ENCODE data around the gene PLG. TPM values are rescaled to one million over a fixed set of nuclear protein-coding genes. Genes with fewer than 3 reads are reported as not detected.
"Not testable (repeated sequence)": the region's sequence is repeated elsewhere in the genome, so short reads cannot be mapped to it uniquely, and the experiment has no call there.

Gene PLG
- total RNA-seq (2014; rRNA removed; shearing (Covaris generic)) = not detected in 2 replicates

DNA sequence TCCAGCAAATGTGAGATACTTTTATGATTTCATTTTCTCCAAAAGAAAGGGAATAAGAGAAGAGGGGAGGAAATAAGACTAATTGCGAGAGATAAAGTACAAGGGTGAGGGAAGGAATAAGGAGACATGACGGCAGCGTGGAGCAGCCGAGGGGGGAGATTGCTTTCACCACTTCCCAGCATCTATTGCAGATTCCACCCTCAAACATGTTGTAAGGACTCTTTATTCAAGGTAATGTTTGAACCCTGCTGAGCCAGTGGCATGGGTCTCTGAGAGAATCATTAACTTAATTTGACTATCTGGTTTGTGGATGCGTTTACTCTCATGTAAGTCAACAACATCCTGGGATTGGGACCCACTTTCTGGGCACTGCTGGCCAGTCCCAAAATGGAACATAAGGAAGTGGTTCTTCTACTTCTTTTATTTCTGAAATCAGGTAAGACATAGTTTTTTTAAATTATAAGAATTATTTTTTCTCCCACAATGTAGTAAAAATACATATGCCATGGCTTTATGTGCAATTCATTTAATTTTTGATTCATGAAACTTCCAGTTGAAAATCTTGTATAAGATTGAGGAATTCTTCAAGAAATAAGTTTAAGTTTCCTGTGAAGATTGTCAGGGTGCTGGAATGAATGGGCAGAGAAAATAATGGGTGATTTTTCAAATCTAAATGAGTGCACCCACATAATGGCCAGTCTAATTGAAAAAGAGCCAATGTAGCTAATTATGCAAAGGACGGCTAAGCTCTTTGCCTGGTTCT, at the start of gene PLG:
Gene PLG (plus strand): TSS at position 327 of the 763 bp plus-strand sequence. CDS start 61 bp downstream, at position 388.
- not testable (repeated sequence) for DNase-seq; H3K4me3 ChIP-seq (ENCODE audit: insufficient read depth, low read depth, low read length); H3K27me3 ChIP-seq (ENCODE audit: control insufficient read depth, insufficient read depth, low read length); H3K36me3 ChIP-seq (replicated peaks; ENCODE audit: control insufficient read depth, insufficient read depth, low read length)

DNA sequence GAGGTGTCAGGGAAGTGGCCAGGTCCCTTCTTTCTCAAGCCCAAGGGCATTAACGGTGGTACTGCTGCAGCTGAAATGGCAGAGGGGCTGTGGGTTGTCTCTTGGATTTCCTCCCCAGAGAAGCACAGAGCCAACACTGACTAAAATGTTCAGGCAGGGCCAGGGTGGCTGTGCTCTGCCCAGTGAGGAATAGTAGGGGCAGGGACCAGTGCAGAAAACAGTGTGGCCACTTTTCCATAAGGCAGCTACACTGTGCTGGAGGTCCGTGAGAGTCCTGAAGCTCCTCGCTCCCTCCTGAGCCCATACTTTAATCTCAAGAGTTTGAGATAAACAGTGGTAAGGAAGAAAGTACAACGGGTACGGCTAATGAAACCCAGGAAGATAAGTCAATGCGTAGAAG, 42.5 kb upstream of the PLG start:
- DNase-seq = no peak
- Histone ChIP-seq H3K27me3 (ENCODE audit: control insufficient read depth, insufficient read depth, low read length) (no peaks in the 10 kb centered on the region), H3K36me3 (replicated peaks; ENCODE audit: control insufficient read depth, insufficient read depth, low read length) (no peaks in the 10 kb centered on the region), H3K4me3 (ENCODE audit: insufficient read depth, low read depth, low read length) (no peak overlapping the region)

DNA sequence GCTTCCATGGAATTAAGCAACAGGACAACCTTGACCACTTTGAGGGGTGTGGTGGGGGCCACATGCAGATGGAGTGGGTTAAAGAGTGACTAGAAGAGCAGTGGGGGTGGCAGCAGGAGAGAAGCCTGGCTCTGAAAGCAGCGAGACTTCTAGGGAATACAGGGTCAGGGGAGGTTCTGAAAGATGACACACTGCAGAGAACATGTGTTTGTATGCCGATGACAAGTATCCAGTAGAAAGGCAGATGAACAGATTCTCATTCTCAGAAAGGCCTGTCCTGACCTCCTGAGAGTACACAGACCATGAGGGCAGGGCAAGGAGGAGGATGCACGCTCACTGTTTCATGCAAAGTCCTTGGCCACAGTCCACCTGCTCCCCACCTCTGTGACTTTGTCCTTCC, 40.8 kb upstream of the PLG start:
- Histone ChIP-seq H3K36me3 (replicated peaks; ENCODE audit: control insufficient read depth, insufficient read depth, low read length) (no peaks in the 10 kb centered on the region), H3K4me3 (ENCODE audit: insufficient read depth, low read depth, low read length) (no peak overlapping the region)
- DNase-seq = no peak

DNA sequence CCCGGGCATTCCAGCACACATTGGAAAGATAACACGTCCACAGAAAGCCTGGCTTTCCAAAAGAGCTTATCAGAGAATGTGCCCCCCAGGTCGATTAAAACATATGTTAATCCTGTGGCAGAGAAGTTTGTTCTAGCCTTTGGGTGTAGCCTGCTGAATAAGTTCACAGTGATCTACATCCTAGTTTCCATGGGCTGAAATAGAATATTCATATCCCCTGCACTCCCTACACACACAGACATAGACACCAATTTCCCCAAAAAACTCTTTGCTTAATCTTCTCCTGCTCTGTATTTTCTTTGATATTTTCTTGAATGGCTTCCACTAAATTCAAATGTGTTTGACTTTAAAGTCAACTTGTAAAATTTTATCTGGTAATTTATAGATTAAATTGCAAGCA, 39.6 kb upstream of the PLG start:
- Histone ChIP-seq H3K27me3 (ENCODE audit: control insufficient read depth, insufficient read depth, low read length) (no peaks in the 10 kb centered on the region), H3K4me3 (ENCODE audit: insufficient read depth, low read depth, low read length) (no peak overlapping the region), H3K36me3 (replicated peaks; ENCODE audit: control insufficient read depth, insufficient read depth, low read length) (no peaks in the 10 kb centered on the region)
- DNase-seq = no peak

More for the DNA sequence above, 40.8 kb upstream of the PLG start:
- H3K27me3 ChIP-seq (ENCODE audit: control insufficient read depth, insufficient read depth, low read length) = no peaks in the 10 kb centered on the region

DNA sequence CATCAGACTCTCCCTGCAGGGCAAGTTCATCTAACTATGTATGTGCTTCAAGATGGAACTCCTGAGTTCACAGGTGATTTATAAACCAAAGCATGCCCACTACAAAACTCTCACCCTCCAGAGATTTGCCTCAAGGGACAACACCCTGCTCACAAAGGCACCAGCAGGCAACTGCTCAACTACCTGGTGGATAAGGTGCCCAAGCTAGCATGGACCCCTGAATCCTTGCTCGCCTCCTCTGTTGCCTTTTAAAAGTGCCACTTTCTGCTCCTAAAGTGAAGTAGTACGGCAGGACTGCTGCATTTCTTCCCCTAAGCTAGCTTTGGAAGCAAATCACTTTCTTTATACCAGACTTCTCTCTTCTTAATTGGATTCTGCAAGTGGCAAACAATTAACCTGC, 39.2 kb upstream of the PLG start:
- H3K4me3 ChIP-seq (ENCODE audit: insufficient read depth, low read depth, low read length) = no peak overlapping the region
- H3K27me3 ChIP-seq (ENCODE audit: control insufficient read depth, insufficient read depth, low read length) = peaks cover 2% of the 10 kb centered on the region; the same call in 1 of the 2 replicates
- H3K36me3 ChIP-seq (replicated peaks; ENCODE audit: control insufficient read depth, insufficient read depth, low read length) = no peaks in the 10 kb centered on the region
- DNase-seq = no peak

DNA sequence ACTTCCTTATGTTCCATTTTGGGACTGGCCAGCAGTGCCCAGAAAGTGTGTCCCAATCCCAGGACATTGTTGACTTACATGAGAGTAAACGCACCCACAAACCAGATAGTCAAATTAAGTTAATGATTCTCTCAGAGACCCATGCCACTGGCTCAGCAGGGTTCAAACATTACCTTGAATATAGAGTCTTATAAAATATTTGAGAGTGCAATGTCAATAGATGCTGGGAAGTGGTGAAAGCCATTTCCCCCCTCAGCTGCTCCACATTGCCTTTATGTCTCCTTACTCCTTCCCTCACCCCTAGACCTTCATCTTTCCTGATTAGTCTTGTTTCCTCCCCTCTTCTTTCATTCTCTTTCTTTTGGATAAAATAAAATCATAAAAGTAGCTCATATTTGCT, 37.8 kb upstream of the PLG start, which contains the start of gene LPA:
Gene LPA (minus strand): TSS at position 78 of the 400 bp plus-strand sequence. CDS start 61 bp downstream, at position 17.
- not testable (repeated sequence) for DNase-seq; H3K36me3 ChIP-seq (replicated peaks; ENCODE audit: control insufficient read depth, insufficient read depth, low read length); H3K27me3 ChIP-seq (ENCODE audit: control insufficient read depth, insufficient read depth, low read length); H3K4me3 ChIP-seq (ENCODE audit: insufficient read depth, low read depth, low read length)

DNA sequence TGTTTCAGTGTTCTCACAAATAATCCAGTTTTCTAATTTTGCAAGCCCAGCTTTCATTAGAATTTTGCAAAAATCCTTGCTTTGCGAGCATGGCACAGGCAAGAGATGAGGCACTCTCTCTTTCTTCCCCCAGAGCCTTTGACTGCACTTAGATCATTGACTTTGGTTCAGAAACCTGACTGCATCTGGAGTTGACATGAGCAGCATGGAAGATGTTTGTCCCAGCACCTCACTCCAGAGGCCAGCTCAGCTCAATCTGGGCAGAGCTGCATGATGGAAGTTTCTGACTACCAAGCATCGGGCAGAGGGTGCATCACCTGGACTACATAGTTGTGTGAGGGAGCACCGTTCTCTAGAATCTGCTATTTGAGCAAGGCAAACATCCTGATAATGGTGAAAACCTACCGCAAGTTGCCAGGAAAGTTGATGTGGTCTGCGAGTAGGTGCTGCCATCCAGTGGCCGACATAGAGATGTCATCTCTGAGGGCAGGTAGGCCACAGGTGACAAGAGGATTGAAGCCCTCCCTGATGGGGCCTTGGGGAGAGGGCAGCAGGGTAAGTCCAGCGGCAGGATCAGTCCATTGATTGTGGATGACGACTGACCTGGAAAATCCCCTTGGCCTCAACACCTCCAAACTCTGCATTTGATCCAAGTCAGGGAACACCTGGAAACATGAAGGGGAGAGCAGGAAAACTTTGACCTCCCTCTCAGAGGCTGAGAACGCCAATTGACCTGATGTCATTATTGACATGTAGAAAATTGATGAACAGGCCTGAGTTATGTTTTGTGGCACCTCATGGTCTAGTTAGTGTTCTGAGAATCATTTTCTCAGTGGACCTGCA, 34.2 kb upstream of the PLG start:
- Histone ChIP-seq H3K36me3 (replicated peaks; ENCODE audit: control insufficient read depth, insufficient read depth, low read length) (no peaks in the 10 kb centered on the region), H3K4me3 (ENCODE audit: insufficient read depth, low read depth, low read length) (no peak overlapping the region), H3K27me3 (ENCODE audit: control insufficient read depth, insufficient read depth, low read length) (peaks cover 2% of the 10 kb centered on the region; the same call in 1 of the 2 replicates)
- DNase-seq = peak; percentile 57

DNA sequence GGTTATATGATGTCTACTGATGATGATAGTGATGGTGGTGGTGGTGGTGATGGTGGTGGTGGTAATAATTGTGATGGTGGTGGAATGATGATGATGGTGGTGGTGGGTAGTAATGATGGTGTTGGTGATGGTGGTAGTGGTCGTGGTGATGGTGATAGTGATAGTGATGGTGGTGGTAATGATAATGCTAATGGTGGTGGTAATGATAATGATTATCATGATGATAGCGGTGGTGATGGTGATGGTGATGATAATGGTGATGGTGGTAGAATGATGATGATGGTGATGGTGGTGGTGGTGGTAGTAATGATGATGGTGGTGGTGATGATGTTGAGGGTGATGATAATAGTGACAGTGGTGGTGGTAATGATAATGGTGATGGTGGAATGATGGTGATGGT, 33.5 kb upstream of the PLG start:
- H3K36me3 ChIP-seq (replicated peaks; ENCODE audit: control insufficient read depth, insufficient read depth, low read length) = no peaks in the 10 kb centered on the region
- no peak for DNase-seq
- no peak overlapping the region for H3K4me3 ChIP-seq (ENCODE audit: insufficient read depth, low read depth, low read length)
- peaks cover 2% of the 10 kb centered on the region; the same call in 1 of the 2 replicates for H3K27me3 ChIP-seq (ENCODE audit: control insufficient read depth, insufficient read depth, low read length)

DNA sequence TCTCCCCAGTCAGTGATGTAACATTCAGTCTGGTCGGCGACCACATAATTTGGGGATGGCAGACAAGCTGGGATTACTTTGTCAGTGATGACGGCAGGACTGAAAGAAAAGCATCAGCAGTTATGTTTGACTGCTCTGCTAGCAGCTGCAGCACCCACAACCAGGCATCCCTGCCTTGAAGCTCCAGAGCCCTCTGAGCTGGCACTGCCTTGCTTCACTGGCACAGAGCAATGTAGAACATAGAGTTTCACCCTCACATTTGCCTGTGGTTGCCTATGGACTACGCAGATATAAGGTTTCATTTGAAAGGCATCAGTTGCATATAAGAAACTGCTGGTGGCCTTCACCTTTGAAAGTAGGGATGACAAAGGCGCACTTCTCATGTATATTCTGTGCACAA, 25.6 kb upstream of the PLG start:
- H3K27me3 ChIP-seq (ENCODE audit: control insufficient read depth, insufficient read depth, low read length); H3K4me3 ChIP-seq (ENCODE audit: insufficient read depth, low read depth, low read length); DNase-seq; H3K36me3 ChIP-seq (replicated peaks; ENCODE audit: control insufficient read depth, insufficient read depth, low read length): not testable (repeated sequence)

DNA sequence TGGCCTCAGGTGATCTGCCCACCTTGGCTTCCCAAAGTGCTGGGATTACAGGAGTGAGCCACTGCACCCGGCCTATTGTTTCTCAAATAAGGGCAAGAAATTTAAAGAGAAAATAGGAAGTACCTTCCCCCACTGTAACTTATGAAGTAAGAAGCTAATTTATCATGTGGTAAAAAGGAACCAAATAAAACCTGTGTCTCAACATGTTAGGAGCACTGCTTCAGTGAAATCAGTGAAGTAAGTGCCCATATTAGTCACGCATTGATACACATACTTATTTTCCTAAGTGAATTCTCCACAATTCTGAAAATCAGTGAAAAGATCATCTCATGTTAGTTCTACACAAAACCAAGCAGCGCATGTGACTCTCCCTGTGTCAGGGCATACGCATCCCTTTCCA, 23.8 kb upstream of the PLG start:
- Histone ChIP-seq H3K27me3 (ENCODE audit: control insufficient read depth, insufficient read depth, low read length) (peaks cover 10% of the 10 kb centered on the region; the same call in 1 of the 2 replicates), H3K36me3 (replicated peaks; ENCODE audit: control insufficient read depth, insufficient read depth, low read length) (no peaks in the 10 kb centered on the region), H3K4me3 (ENCODE audit: insufficient read depth, low read depth, low read length) (no peak overlapping the region)
- no peak for DNase-seq

DNA sequence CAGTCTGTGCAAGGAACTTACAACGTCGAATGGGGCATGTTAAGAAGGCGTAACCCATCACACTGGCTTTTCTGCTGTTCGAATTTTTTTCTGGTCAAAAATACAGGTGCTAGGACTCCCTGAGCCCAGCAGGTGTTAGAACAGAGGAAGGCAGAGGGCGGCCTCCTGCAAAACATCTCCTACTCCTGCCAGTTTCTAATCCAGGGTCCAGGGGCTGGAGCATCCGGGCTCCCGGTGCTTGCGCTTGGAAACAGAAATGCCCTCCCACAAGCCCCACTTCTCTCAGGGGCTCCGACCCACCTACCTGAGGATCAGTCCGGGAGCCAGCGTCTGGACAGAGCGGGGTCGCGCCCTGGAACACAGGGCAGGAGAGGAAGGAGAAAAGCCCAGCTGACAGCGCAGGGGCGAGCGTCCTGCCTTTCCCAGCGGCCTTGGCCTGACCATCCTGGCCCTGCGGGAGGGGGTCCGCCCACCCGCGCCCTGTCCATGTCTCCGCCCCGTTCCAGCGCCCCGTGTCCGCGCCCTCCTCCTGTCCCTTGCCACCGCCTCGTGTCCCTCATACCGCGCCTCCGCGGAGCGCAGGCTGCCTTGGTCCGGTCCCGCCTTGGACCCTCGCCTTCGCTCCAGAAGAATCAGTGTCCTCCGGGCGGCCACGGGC, 23.2 kb upstream of the PLG start:
- peak; percentile 71 for DNase-seq
- H3K36me3 ChIP-seq (replicated peaks; ENCODE audit: control insufficient read depth, insufficient read depth, low read length) = no peaks in the 10 kb centered on the region
- peak overlapping the region; percentile 24 for H3K4me3 ChIP-seq (ENCODE audit: insufficient read depth, low read depth, low read length)
- H3K27me3 ChIP-seq (ENCODE audit: control insufficient read depth, insufficient read depth, low read length) = peaks cover 10% of the 10 kb centered on the region; the same call in 1 of the 2 replicates

DNA sequence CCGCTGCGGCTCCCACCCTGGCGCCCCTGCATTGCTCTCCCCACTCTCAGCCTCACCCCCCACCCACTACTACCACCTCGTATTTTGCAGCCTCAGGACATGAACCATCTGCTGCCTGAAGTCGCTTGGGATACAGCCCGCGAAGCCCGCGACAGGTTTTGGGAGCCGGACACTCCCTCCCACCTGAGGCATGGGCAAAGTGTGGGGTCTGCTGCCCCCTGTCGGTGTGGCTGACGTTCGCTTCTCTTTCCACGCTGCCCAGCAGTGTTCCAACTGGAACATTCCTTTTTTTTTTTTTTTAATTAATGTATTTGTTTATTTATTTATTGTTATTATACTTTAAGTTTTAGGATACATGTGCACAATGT, 22.7 kb upstream of the PLG start:
- Histone ChIP-seq H3K4me3 (ENCODE audit: insufficient read depth, low read depth, low read length) (peak overlapping the region; percentile 24), H3K36me3 (replicated peaks; ENCODE audit: control insufficient read depth, insufficient read depth, low read length) (no peaks in the 10 kb centered on the region), H3K27me3 (ENCODE audit: control insufficient read depth, insufficient read depth, low read length) (peaks cover 10% of the 10 kb centered on the region; the same call in 1 of the 2 replicates)
- peak; percentile 76 for DNase-seq

DNA sequence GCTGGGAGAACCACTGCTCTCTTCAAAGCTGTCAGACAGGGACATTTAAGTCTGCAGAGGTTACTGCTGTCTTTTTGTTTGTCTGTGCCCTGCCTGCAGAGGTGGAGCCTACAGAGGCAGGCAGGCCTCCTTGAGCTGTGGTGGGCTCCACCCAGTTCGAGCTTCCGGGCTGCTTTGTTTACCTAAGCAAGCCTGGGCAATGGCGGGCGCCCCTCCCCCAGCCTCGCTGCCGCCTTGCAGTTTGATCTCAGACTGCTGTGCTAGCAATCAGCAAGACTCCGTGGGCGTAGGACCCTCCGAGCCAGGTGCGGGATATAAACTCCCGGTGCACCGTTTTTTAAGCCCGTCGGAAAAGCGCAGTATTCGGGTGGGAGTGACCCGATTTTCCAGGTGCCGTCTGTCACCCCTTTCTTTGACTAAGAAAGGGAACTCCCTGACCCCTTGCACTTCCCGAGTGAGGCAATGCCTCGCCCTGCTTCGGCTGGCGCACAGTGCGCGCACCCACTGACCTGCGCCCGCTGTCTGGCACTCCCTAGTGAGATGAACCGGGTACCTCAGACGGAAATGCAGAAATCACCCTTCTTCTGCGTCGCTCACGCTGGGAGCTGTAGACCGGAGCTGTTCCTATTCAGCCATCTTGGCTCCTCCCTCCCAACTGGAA, 16.8 kb upstream of the PLG start:
- DNase-seq; H3K36me3 ChIP-seq (replicated peaks; ENCODE audit: control insufficient read depth, insufficient read depth, low read length); H3K27me3 ChIP-seq (ENCODE audit: control insufficient read depth, insufficient read depth, low read length); H3K4me3 ChIP-seq (ENCODE audit: insufficient read depth, low read depth, low read length): not testable (repeated sequence)
